Gastrocnemius medialis (tissue), 4 donors: ENCODE results near the gene CELSR1.

ENCODE experiments used
- CTCF ChIP-seq, 5 experiments: fragments of 450-650 bp in 3 of 5; fragments of 200-600 bp in 2 of 5; sonication (generic) in 2 of 5; IDR thresholded peaks in 4 of 5; conservative IDR thresholded peaks in 1 of 5; 1 replicate in 4 of 5; 2 replicates in 1 of 5; pipeline ENCODE4 v1.5.1; 2016 to 2019; ENCODE audit warnings: antibody characterized with exemption in 5 of 5, mild to moderate bottlenecking in 3 of 5, moderate library complexity in 3 of 5
- POLR2A ChIP-seq, 2 donors: fragments of 450-650 bp; IDR thresholded peaks; one replicate each; pipeline ENCODE4 v1.6.1; 2017; ENCODE audit warnings: antibody characterized with exemption in 2 of 2, mild to moderate bottlenecking in 2 of 2, moderate library complexity in 2 of 2

- TF ChIP-seq CTCF (IDR thresholded peaks at IDR 0.05 in 4 of 5, conservative IDR thresholded peaks at IDR 0.05 in 1 of 5), result no peak
- no peak for TF ChIP-seq POLR2A (IDR thresholded peaks at IDR 0.05)
Measured at GRCh38 chr22:46394622-46395021, 142.8 kb downstream of the CELSR1 start.
